Astrocyte (in vitro differentiated cells and primary cell): ENCODE results near the gene AKT3.

Experiments
- CTCF ChIP-seq: IDR thresholded peaks from 2 replicates; pipeline ENCODE4 v1.5.1; 2011; ENCODE audit warnings: low read depth, mild to moderate bottlenecking, inconsistent platforms, low read length, moderate library complexity; ENCODE audit not compliant: insufficient read depth
- EZH2 ChIP-seq: IDR thresholded peaks from 2 replicates; pipeline ENCODE4 v1.6.1; 2012; ENCODE audit warnings: mild to moderate bottlenecking, low read length, inconsistent platforms; ENCODE audit not compliant: insufficient read depth

GRCh38 chr1:243718022-243718421 is 132.0 kb downstream of the AKT3 start:
- TF ChIP-seq CTCF (no peak), EZH2 (no peak)
